A673 (cell line): ENCODE measurements around the gene PLLP. TPM values are rescaled to one million over a fixed set of nuclear protein-coding genes. Genes with fewer than 3 reads are reported as not detected.

ENCODE experiments used
- BruUV-seq: library from RNA; stranded (reverse); fragments of 400-500 nt; replicated peaks from 2 replicates; lab custom pipeline; 2021; lab: Mats Ljungman, UMichigan
- CTCF ChIA-PET: fragments of 300-600 bp; sonication (Branson Sonifier 250); formaldehyde crosslinking; loops from one replicate; lab custom pipeline; 2022; ENCODE audit warnings: antibody characterized with exemption; lab: Charles Lee
- POLR2A ChIA-PET: fragments of 300-600 bp; sonication (Branson Sonifier 250); formaldehyde crosslinking; loops from one replicate; lab custom pipeline; 2022; ENCODE audit warnings: antibody characterized with exemption; ENCODE audit not compliant: low non-redundant PET; lab: Charles Lee
- DNase-seq: peaks from one replicate; pipeline ENCODE4 v3.0.0-alpha.2; 2015; ENCODE audit warnings: low spot score
- H3K27ac ChIP-seq: fragments of 200-600 bp; sonication (generic); 2 replicates; pipeline ENCODE4 v1.5.1; 2016; ENCODE audit warnings: mixed run types, low read depth, mild to moderate bottlenecking, mixed read lengths, antibody characterized with exemption, low read length; ENCODE audit not compliant: poor library complexity, severe bottlenecking
- H3K27me3 ChIP-seq: fragments of 200-600 bp; sonication (generic); replicated peaks from 2 replicates; pipeline ENCODE4 v1.6.1; 2017; ENCODE audit warnings: mixed run types, low read depth, mild to moderate bottlenecking, mixed read lengths, antibody characterized with exemption, low read length; ENCODE audit not compliant: insufficient read depth, poor library complexity
- H3K36me3 ChIP-seq: fragments of 200-600 bp; sonication (generic); 2 replicates; pipeline ENCODE4 v1.6.1; 2016; ENCODE audit warnings: mixed run types, mild to moderate bottlenecking, mixed read lengths, antibody characterized with exemption, low read length; ENCODE audit not compliant: insufficient read depth, poor library complexity, severe bottlenecking
- H3K4me1 ChIP-seq: fragments of 200-600 bp; sonication (generic); 2 replicates; pipeline ENCODE4 v1.6.1; 2017; ENCODE audit warnings: mixed run types, mild to moderate bottlenecking, mixed read lengths, antibody characterized with exemption, low read length; ENCODE audit not compliant: insufficient read depth, poor library complexity, severe bottlenecking
- H3K4me3 ChIP-seq: fragments of 200-600 bp; sonication (generic); 2 replicates; pipeline ENCODE4 v1.5.1; 2016; ENCODE audit warnings: low read depth, mixed run types, mild to moderate bottlenecking, mixed read lengths, low read length; ENCODE audit not compliant: poor library complexity, severe bottlenecking
- H3K9me3 ChIP-seq: fragments of 200-600 bp; sonication (generic); 2 replicates; pipeline ENCODE4 v1.6.1; 2016; ENCODE audit warnings: mixed run types, low read depth, mild to moderate bottlenecking, mixed read lengths, antibody characterized with exemption, low read length; ENCODE audit not compliant: poor library complexity, severe bottlenecking
- EZH2 ChIP-seq: fragments of 200-600 bp; sonication (generic); IDR thresholded peaks from 2 replicates; pipeline ENCODE4 v1.6.1; 2017; ENCODE audit warnings: borderline replicate concordance, low read depth, mild to moderate bottlenecking, mixed read lengths, antibody characterized with exemption, low read length; ENCODE audit not compliant: poor library complexity, severe bottlenecking
- intact Hi-C: fragments of 100-400 bp; cut with micrococcal nuclease; formaldehyde crosslinking; loops from one replicate; pipeline ENCODE4 v1.10.0; 2022; ENCODE audit not compliant: unreplicated experiment
- total RNA-seq: library from RNA; stranded (reverse); gene quantifications from 2 replicates; pipeline ENCODE4 v1.2.3, GENCODE V29; 2021
- TF ChIP-seq, protein P1 (sequence below): fragments of 300-800, 200-600 bp; sonication (generic); conservative IDR thresholded peaks from 2 replicates; pipeline ENCODE4 v1.5.1; 2017; ENCODE audit warnings: low read depth, mild to moderate bottlenecking, antibody characterized with exemption, low read length, moderate library complexity, mixed read lengths

PLLP gene
- total RNA-seq, 1 experiment from 2014 or later, result 1.1 TPM

GRCh38 chr16:57231821-57232350 lies 52.6 kb downstream of the PLLP start:
- no peaks in the 10 kb centered on the region for H3K9me3 ChIP-seq
- BruUV-seq, result no TSS peak
- ChIA-PET POLR2A (no interaction called here), CTCF (no interaction called here)
- H3K27ac ChIP-seq, result no peak overlapping the region
- no peaks in the 10 kb centered on the region for H3K27me3 ChIP-seq
- TF ChIP-seq, protein P1, sequence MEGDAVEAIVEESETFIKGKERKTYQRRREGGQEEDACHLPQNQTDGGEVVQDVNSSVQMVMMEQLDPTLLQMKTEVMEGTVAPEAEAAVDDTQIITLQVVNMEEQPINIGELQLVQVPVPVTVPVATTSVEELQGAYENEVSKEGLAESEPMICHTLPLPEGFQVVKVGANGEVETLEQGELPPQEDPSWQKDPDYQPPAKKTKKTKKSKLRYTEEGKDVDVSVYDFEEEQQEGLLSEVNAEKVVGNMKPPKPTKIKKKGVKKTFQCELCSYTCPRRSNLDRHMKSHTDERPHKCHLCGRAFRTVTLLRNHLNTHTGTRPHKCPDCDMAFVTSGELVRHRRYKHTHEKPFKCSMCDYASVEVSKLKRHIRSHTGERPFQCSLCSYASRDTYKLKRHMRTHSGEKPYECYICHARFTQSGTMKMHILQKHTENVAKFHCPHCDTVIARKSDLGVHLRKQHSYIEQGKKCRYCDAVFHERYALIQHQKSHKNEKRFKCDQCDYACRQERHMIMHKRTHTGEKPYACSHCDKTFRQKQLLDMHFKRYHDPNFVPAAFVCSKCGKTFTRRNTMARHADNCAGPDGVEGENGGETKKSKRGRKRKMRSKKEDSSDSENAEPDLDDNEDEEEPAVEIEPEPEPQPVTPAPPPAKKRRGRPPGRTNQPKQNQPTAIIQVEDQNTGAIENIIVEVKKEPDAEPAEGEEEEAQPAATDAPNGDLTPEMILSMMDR, result no peak
- TF ChIP-seq EZH2, result no peak
- intact Hi-C loops, result no loop called here
- H3K4me3 ChIP-seq, result no peak overlapping the region
- DNase-seq, result no peak
- H3K36me3 ChIP-seq, result peaks cover 72% of the 10 kb centered on the region
- H3K4me1 ChIP-seq, result peaks cover 7% of the 10 kb centered on the region

GRCh38 chr16:57229079-57229478 lies 55.4 kb downstream of the PLLP start:
- intact Hi-C loops, result no loop called here
- Histone ChIP-seq H3K36me3 (peaks cover 73% of the 10 kb centered on the region), H3K4me3 (no peak overlapping the region), H3K9me3 (no peaks in the 10 kb centered on the region), H3K27ac (no peak overlapping the region), H3K27me3 (no peaks in the 10 kb centered on the region), H3K4me1 (no peaks in the 10 kb centered on the region)
- POLR2A ChIA-PET, result no interaction called here
- TF ChIP-seq EZH2, result no peak
- TF ChIP-seq, protein P1, result no peak
- no TSS peak for BruUV-seq
- no peak for DNase-seq
- CTCF ChIA-PET, result no interaction called here

DNA sequence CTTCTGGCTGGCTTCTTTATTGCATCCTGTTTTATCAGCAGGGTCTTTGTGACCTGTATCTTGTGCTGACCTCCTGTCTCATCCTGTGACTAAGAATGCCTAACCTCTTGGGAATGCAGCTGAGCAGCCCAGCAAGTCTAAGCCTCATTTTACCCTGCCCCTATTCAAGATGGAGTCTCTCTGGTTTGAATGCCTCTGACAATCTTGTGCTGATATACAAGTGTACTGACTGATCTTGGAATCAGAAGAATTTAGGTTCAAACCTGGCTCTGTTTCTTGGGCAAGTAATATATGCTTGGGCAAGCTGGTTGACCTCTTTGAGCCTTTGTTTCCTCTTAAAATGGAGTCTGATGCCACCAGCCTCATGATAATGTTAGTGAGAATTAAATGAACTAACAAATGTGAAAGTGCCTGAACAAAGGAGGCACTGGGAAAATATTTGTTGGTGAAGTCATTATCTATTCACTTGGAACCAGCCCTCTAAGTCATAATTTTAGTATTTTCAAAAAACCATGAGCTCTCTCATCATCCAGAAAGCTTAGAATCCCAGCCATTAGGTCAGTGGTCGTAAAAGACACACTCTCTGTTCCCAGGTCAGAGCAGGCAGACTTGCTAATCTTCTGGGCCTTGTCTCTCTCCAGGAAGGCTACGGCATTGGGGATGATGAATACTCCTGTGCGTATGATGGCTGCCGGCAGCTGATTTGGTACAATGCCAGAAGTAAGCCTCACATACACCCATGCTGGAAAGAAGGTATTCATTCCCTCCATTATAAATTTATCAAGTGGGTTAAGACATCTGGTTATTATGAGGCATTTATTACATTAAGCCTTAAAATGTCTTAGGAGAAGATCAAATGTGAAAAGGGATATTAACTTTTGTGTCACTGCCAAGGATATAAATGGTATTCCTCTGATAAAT lies 57.5 kb downstream of the PLLP start:
- ChIA-PET CTCF (no interaction called here), POLR2A (no interaction called here)
- no peak overlapping the region for H3K27ac ChIP-seq
- H3K36me3 ChIP-seq, result peaks cover 69% of the 10 kb centered on the region
- intact Hi-C loops, result no loop called here
- no peaks in the 10 kb centered on the region for H3K9me3 ChIP-seq
- TF ChIP-seq, protein P1, result no peak
- TF ChIP-seq EZH2, result no peak
- H3K27me3 ChIP-seq, result no peaks in the 10 kb centered on the region
- BruUV-seq, result no TSS peak
- H3K4me1 ChIP-seq, result no peaks in the 10 kb centered on the region
- H3K4me3 ChIP-seq, result no peak overlapping the region
- DNase-seq, result no peak
